ENCODE results near the gene RXFP4. TPM values are rescaled to one million over a fixed set of nuclear protein-coding genes. Genes with fewer than 3 reads are reported as not detected.

RXFP4 gene
- total RNA-seq, 1 experiment from 2014 or later = not detected

DNA sequence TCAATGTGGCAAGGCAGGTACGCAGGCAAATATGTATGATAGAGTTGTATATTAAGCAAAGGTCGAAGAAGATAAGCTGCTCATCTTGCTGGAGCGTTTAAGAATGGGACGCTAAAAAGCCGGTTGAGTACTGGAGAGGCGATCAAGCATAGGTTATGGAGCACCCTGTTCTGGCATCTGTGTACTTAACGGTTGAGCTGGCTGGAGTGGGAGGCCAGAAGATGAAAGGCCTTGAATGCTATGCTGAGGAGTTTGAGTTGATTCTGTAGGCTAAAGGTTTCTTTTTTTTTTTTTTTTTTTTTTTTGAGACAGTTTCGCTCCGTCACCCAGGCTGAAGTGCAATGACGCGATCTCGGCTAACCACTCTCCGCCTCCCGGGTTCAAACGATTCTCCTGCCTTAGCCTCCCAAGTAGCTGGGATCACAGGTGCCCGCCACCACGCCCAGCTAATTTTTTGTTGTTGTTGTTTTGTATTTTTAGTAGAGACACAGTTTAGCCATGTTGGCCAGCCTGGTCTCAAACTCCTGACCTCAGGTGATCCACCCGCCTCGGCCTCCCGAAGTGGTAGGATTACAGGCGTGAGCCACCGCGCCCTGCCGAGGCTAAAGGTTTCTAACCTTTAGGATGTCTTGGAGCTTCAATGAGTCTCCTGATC is 6.4 kb upstream of the RXFP4 start:
- TF ChIP-seq, protein P1, sequence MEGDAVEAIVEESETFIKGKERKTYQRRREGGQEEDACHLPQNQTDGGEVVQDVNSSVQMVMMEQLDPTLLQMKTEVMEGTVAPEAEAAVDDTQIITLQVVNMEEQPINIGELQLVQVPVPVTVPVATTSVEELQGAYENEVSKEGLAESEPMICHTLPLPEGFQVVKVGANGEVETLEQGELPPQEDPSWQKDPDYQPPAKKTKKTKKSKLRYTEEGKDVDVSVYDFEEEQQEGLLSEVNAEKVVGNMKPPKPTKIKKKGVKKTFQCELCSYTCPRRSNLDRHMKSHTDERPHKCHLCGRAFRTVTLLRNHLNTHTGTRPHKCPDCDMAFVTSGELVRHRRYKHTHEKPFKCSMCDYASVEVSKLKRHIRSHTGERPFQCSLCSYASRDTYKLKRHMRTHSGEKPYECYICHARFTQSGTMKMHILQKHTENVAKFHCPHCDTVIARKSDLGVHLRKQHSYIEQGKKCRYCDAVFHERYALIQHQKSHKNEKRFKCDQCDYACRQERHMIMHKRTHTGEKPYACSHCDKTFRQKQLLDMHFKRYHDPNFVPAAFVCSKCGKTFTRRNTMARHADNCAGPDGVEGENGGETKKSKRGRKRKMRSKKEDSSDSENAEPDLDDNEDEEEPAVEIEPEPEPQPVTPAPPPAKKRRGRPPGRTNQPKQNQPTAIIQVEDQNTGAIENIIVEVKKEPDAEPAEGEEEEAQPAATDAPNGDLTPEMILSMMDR (conservative IDR thresholded peaks at IDR 0.05) = no peak
- no peak for TF ChIP-seq EZH2 (IDR thresholded peaks at IDR 0.05; ENCODE audit: low read depth)
- CTCF ChIA-PET = interaction anchor here (0.6 kb wide), 1 partner anchor 68 kb away, joined by 6 read pairs; no protein-coding TSS in a partner anchor

DNA sequence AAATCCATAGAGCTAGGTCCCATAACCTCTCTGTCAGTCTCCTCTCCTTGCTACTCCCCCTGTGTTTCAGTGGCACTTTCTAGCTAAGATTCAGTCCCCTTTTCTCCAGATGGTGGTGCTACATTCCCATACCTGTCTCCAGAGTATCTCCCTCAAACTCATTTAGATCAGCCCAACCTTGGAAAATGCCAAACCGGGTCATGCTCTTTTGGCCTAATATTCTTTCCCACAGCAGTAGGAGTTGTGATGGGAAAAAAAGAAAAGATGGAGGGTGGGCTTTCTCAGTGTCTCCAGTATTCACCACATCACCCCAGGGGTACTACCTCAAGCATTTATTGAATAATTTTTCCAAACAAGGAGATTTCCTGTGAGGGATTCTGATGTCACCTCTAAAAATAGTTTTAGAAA is 3.2 kb upstream of the RXFP4 start:
- POLR2A ChIA-PET (ENCODE audit: unreplicated experiment) = interaction anchor here (0.6 to 0.7 kb wide), 3 partner anchors 46 to 1002 kb away, joined by 3 to 29 read pairs (median 6); partner anchors contain the start of gene PMVK
- H2AFZ ChIP-seq = no peak overlapping the region

More for the DNA sequence above, 6.4 kb upstream of the RXFP4 start:
- H3K4me1 ChIP-seq (replicated peaks; ENCODE audit: insufficient read depth) = peaks cover 41% of the 10 kb centered on the region
- peaks cover 22% of the 10 kb centered on the region for H4K20me1 ChIP-seq (ENCODE audit: insufficient read depth)
- no peaks in the 10 kb centered on the region for H3K9me2 ChIP-seq (ENCODE audit: insufficient read depth)
- peak overlapping the region; percentile 89 for H3K4me2 ChIP-seq
- peak overlapping the region; percentile 84 for H3K4me3 ChIP-seq
- peak overlapping the region; percentile 92 for H3K27ac ChIP-seq
- no peak for DNase-seq
- intact Hi-C loops (cut with micrococcal nuclease; ENCODE audit: unreplicated experiment) = loop anchor here (5.0 to 10.0 kb wide), 2 partner anchors 67 to 280 kb away; partner anchors contain the start of gene PMF1
- no peaks in the 10 kb centered on the region for H3K27me3 ChIP-seq (ENCODE audit: insufficient read depth, low read depth)
- H3K36me3 ChIP-seq (ENCODE audit: low read depth) = peaks cover 35% of the 10 kb centered on the region
- H2AFZ ChIP-seq = peak overlapping the region; percentile 87
- no peaks in the 10 kb centered on the region for H3K9me3 ChIP-seq (ENCODE audit: insufficient read depth, low read depth)
- BruUV-seq (replicated peaks) = TSS peak; percentile 90
- POLR2A ChIA-PET (ENCODE audit: unreplicated experiment) = no interaction called here
- H3K79me2 ChIP-seq (ENCODE audit: low read depth) = peaks cover 42% of the 10 kb centered on the region
- peaks cover 58% of the 10 kb centered on the region for H3F3A ChIP-seq (ENCODE audit: insufficient read depth, low read depth)

DNA sequence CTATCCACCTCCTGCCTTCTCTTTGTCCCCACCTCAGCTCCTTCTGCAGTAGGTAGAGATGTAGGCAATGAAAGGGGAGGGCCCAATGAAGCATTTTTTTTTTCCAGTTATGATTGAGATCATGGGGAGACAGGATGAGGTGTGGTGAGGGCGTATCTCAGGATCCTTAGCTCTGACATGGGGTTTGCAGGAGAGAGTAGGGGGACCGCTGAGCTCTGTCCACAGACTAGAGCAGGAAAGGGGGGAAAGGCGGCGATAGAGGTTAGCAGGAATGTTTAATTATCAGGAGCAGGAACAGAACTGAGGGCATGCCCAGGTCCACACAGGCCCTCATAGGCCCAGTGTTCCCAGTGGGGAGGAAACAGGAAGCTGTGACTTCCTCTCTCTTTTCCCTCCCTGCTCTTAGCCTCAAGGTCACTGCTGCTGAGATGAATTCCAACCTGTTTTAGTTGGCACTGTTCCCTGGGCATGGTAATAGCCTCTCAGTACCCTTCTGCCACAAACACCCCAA is 901 bp upstream of the RXFP4 start:
- H3K27me3 ChIP-seq (ENCODE audit: insufficient read depth, low read depth) = no peaks in the 10 kb centered on the region
- H3K4me2 ChIP-seq = peak overlapping the region; percentile 42
- peaks cover 58% of the 10 kb centered on the region for H3K4me1 ChIP-seq (replicated peaks; ENCODE audit: insufficient read depth)
- H3K79me2 ChIP-seq (ENCODE audit: low read depth) = no peaks in the 10 kb centered on the region
- no peaks in the 10 kb centered on the region for H3K9me3 ChIP-seq (ENCODE audit: insufficient read depth, low read depth)
- no TSS peak for BruUV-seq (replicated peaks)
- intact Hi-C loops (cut with micrococcal nuclease; ENCODE audit: unreplicated experiment) = no loop called here
- H3K4me3 ChIP-seq = no peak overlapping the region
- peak; percentile 56 to 69 for DNase-seq
- POLR2A ChIA-PET (ENCODE audit: unreplicated experiment) = interaction anchor here (0.5 to 0.7 kb wide), 8 partner anchors 8 to 349 kb away, joined by 3 to 8 read pairs (median 5); no protein-coding TSS in a partner anchor
- H2AFZ ChIP-seq = no peak overlapping the region
- H3F3A ChIP-seq (ENCODE audit: insufficient read depth, low read depth) = peaks cover 64% of the 10 kb centered on the region
- no peaks in the 10 kb centered on the region for H3K36me3 ChIP-seq (ENCODE audit: low read depth)
- no peak for TF ChIP-seq EZH2 (IDR thresholded peaks at IDR 0.05; ENCODE audit: low read depth)
- TF ChIP-seq, protein P1 (conservative IDR thresholded peaks at IDR 0.05) = no peak
- H3K9me2 ChIP-seq (ENCODE audit: insufficient read depth) = no peaks in the 10 kb centered on the region
- H4K20me1 ChIP-seq (ENCODE audit: insufficient read depth) = peaks cover 15% of the 10 kb centered on the region; the same call in 1 of the 2 replicates
- CTCF ChIA-PET = interaction anchor here (0.7 to 1.3 kb wide), 2 partner anchors 49 to 189 kb away, joined by 3 to 4 read pairs; no protein-coding TSS in a partner anchor
- H3K27ac ChIP-seq = peak overlapping the region; percentile 85

More for the DNA sequence above, 3.2 kb upstream of the RXFP4 start:
- TF ChIP-seq, protein P1 (conservative IDR thresholded peaks at IDR 0.05) = peak; percentile 77
- TF ChIP-seq EZH2 (IDR thresholded peaks at IDR 0.05; ENCODE audit: low read depth) = no peak
- no peaks in the 10 kb centered on the region for H3K27me3 ChIP-seq (ENCODE audit: insufficient read depth, low read depth)
- intact Hi-C loops (cut with micrococcal nuclease; ENCODE audit: unreplicated experiment) = loop anchor here (1.0 to 10.0 kb wide), 5 partner anchors 24 to 277 kb away; partner anchors contain the start of gene PMF1
- BruUV-seq (replicated peaks) = no TSS peak
- H3K27ac ChIP-seq = peak overlapping the region; percentile 18; the same call in 1 of the 2 replicates
- peak in 1 of 2 experiments; percentile 60 for DNase-seq
- H3K4me2 ChIP-seq = no peak overlapping the region
- H3K36me3 ChIP-seq (ENCODE audit: low read depth) = peaks cover 6% of the 10 kb centered on the region; the same call in 1 of the 2 replicates
- no peaks in the 10 kb centered on the region for H3K9me3 ChIP-seq (ENCODE audit: insufficient read depth, low read depth)
- peaks cover 2% of the 10 kb centered on the region; the same call in 1 of the 2 replicates for H4K20me1 ChIP-seq (ENCODE audit: insufficient read depth)
- CTCF ChIA-PET = interaction anchor here (0.7 to 1.2 kb wide), 5 partner anchors 52 to 162 kb away, joined by 3 to 16 read pairs (median 7); no protein-coding TSS in a partner anchor
- H3K4me1 ChIP-seq (replicated peaks; ENCODE audit: insufficient read depth) = peaks cover 41% of the 10 kb centered on the region
- H3F3A ChIP-seq (ENCODE audit: insufficient read depth, low read depth) = peaks cover 54% of the 10 kb centered on the region
- H3K9me2 ChIP-seq (ENCODE audit: insufficient read depth) = no peaks in the 10 kb centered on the region
- no peak overlapping the region for H3K4me3 ChIP-seq
- H3K79me2 ChIP-seq (ENCODE audit: low read depth) = peaks cover 10% of the 10 kb centered on the region
